Smooth muscle cell (in vitro differentiated cells): ENCODE results near the gene KMT2C. TPM values are rescaled to one million over a fixed set of nuclear protein-coding genes. Genes with fewer than 3 reads are reported as not detected.

ENCODE experiments used
- DNase-seq: peaks from one replicate; lab custom pipeline; 2025; ENCODE audit not compliant: unreplicated experiment; lab: John Stamatoyannopoulos, UW
- H2AFZ ChIP-seq: fragments of 200-600 bp; sonication (generic); 2 replicates; pipeline ENCODE4 v1.6.0; 2016; ENCODE audit warnings: antibody characterized with exemption, low read depth, mild to moderate bottlenecking
- H3F3A ChIP-seq: fragments of 200-600 bp; sonication (generic); 2 replicates; pipeline ENCODE4 v1.6.0; 2017; ENCODE audit warnings: antibody characterized with exemption, low read depth
- H3K27ac ChIP-seq: fragments of 200-600 bp; sonication (generic); 2 replicates; pipeline ENCODE4 v1.5.1; 2016; ENCODE audit warnings: low read depth, mild to moderate bottlenecking
- H3K27me3 ChIP-seq: fragments of 200-600 bp; sonication (generic); 2 replicates; pipeline ENCODE4 v1.6.1; 2016; ENCODE audit warnings: low read depth, mild to moderate bottlenecking
- H3K36me3 ChIP-seq: fragments of 200-600 bp; sonication (generic); 2 replicates; pipeline ENCODE4 v1.5.1; 2016; ENCODE audit warnings: low read depth
- H3K4me1 ChIP-seq: fragments of 200-600 bp; sonication (generic); 2 replicates; pipeline ENCODE4 v1.5.1; 2016; ENCODE audit warnings: low read depth
- H3K4me2 ChIP-seq: fragments of 200-600 bp; sonication (generic); 2 replicates; pipeline ENCODE4 v1.6.0; 2016; ENCODE audit warnings: mild to moderate bottlenecking
- H3K4me3 ChIP-seq: fragments of 200-600 bp; sonication (generic); 2 replicates; pipeline ENCODE4 v1.5.1; 2016; ENCODE audit warnings: mild to moderate bottlenecking
- H3K79me2 ChIP-seq: fragments of 200-600 bp; sonication (generic); 2 replicates; pipeline ENCODE4 v1.6.0; 2016; ENCODE audit warnings: low read depth, mild to moderate bottlenecking
- H3K9ac ChIP-seq: fragments of 200-600 bp; sonication (generic); 2 replicates; pipeline ENCODE4 v1.6.0; 2016; ENCODE audit warnings: low read depth
- H3K9me3 ChIP-seq: fragments of 200-600 bp; sonication (generic); replicated peaks from 2 replicates; pipeline ENCODE4 v1.5.1; 2016; ENCODE audit warnings: low read depth
- H4K20me1 ChIP-seq: fragments of 200-600 bp; sonication (generic); 2 replicates; pipeline ENCODE4 v1.6.0; 2016; ENCODE audit warnings: low read depth
- WGBS: methylation state at CpG from one replicate; pipeline ENCODE4 v1.1.7; 2016; ENCODE audit warnings: low lambda C conversion rate; 5-methylcytosine and 5-hydroxymethylcytosine counted together
- polyA plus RNA-seq: library from polyadenylated mRNA; unstranded; fragments of >200 nt; fragmentation: Nextera tagmentation; extraction: Ambion mirVana; gene quantifications from 2 replicates; pipeline ENCODE4 v1.2.1, GENCODE V29; 2016
- total RNA-seq: library from RNA; depleted of rRNA; stranded (reverse); fragments of >200 nt; gene quantifications from 2 replicates; pipeline ENCODE4 v1.2.3, GENCODE V29; 2014
- TF ChIP-seq, protein P1 (sequence below): fragments of 200-600 bp; sonication (generic); IDR thresholded peaks from 2 replicates; pipeline ENCODE4 v1.5.1; 2017; ENCODE audit warnings: borderline replicate concordance, mild to moderate bottlenecking, antibody characterized with exemption; ENCODE audit not compliant: insufficient read depth, poor library complexity, severe bottlenecking

Gene KMT2C
- total and polyA plus RNA-seq, 2 experiments from 2014 or later: 10.1 to 36.7 TPM

GRCh38 chr7:152463709-152464311 lies 28.0 kb upstream of the KMT2C start:
- DNase-seq: peak; percentile 98
- Histone ChIP-seq H2AFZ (peak overlapping the region; percentile 92), H3K36me3 (no peaks in the 10 kb centered on the region), H3K4me2 (peak overlapping the region; percentile 88), H3K9ac (peak overlapping the region; percentile 86), H3K27ac (peak overlapping the region; percentile 91), H3F3A (peaks cover 14% of the 10 kb centered on the region), H4K20me1 (no peaks in the 10 kb centered on the region), H3K4me3 (peak overlapping the region; percentile 96), H3K4me1 (peaks cover 24% of the 10 kb centered on the region), H3K27me3 (no peaks in the 10 kb centered on the region), H3K79me2 (no peaks in the 10 kb centered on the region), H3K9me3 (no peaks in the 10 kb centered on the region)
- under 1% methylated on average over 28 of the region's 71 CpGs for WGBS
- TF ChIP-seq, protein P1, sequence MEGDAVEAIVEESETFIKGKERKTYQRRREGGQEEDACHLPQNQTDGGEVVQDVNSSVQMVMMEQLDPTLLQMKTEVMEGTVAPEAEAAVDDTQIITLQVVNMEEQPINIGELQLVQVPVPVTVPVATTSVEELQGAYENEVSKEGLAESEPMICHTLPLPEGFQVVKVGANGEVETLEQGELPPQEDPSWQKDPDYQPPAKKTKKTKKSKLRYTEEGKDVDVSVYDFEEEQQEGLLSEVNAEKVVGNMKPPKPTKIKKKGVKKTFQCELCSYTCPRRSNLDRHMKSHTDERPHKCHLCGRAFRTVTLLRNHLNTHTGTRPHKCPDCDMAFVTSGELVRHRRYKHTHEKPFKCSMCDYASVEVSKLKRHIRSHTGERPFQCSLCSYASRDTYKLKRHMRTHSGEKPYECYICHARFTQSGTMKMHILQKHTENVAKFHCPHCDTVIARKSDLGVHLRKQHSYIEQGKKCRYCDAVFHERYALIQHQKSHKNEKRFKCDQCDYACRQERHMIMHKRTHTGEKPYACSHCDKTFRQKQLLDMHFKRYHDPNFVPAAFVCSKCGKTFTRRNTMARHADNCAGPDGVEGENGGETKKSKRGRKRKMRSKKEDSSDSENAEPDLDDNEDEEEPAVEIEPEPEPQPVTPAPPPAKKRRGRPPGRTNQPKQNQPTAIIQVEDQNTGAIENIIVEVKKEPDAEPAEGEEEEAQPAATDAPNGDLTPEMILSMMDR: no peak

- TF ChIP-seq, protein P1: no peak
- Histone ChIP-seq H2AFZ (peak overlapping the region; percentile 86), H3K4me1 (peaks cover 24% of the 10 kb centered on the region), H3K4me2 (peak overlapping the region; percentile 87), H3K4me3 (peak overlapping the region; percentile 82), H4K20me1 (no peaks in the 10 kb centered on the region), H3K27me3 (no peaks in the 10 kb centered on the region), H3K9me3 (no peaks in the 10 kb centered on the region), H3K36me3 (no peaks in the 10 kb centered on the region), H3K27ac (peak overlapping the region; percentile 73), H3F3A (peaks cover 14% of the 10 kb centered on the region), H3K79me2 (no peaks in the 10 kb centered on the region), H3K9ac (peak overlapping the region; percentile 74)
- WGBS: 6% methylated on average over 29 of the region's 29 CpGs
- no peak for DNase-seq
These were observed 27.3 kb upstream of the KMT2C start for GRCh38 chr7:152462995-152463708.

- H3K27ac ChIP-seq: peak overlapping the region; percentile 52
- H4K20me1 ChIP-seq: no peaks in the 10 kb centered on the region
- no peaks in the 10 kb centered on the region for H3K79me2 ChIP-seq
- 15% methylated on average over 5 of the region's 5 CpGs for WGBS
- H3K36me3 ChIP-seq: no peaks in the 10 kb centered on the region
- no peaks in the 10 kb centered on the region for H3K9me3 ChIP-seq
- H2AFZ ChIP-seq: peak overlapping the region; percentile 75
- H3F3A ChIP-seq: peaks cover 14% of the 10 kb centered on the region
- H3K9ac ChIP-seq: no peak overlapping the region
- no peak overlapping the region for H3K4me3 ChIP-seq
- peaks cover 19% of the 10 kb centered on the region for H3K4me1 ChIP-seq
- no peak for DNase-seq
- H3K4me2 ChIP-seq: peak overlapping the region; percentile 45
- no peaks in the 10 kb centered on the region for H3K27me3 ChIP-seq
- TF ChIP-seq, protein P1: no peak
These were observed 24.0 kb upstream of the KMT2C start for GRCh38 chr7:152459724-152460251.
